H9 (cell line): ENCODE measurements around the gene ING5. TPM values are rescaled to one million over a fixed set of nuclear protein-coding genes. Genes with fewer than 3 reads are reported as not detected.
A peak's percentile ranks its signal among the peaks of the same experiment; 100 is the strongest.

ENCODE experiments used
- DNase-seq: peaks from one replicate; pipeline ENCODE4 v3.0.0-alpha.2; 2017
- H2AFZ ChIP-seq: one replicate; pipeline ENCODE4 v1.6.1; 2013; ENCODE audit warnings: mild to moderate bottlenecking, low read length, control low read depth, moderate library complexity
- H2AK5ac ChIP-seq: 2 replicates; pipeline ENCODE4 v1.6.1; 2013; ENCODE audit warnings: low read length, control low read depth, mixed read lengths; ENCODE audit not compliant: insufficient read length
- H2BK120ac ChIP-seq: one replicate; pipeline ENCODE4 v1.6.1; 2013; ENCODE audit warnings: low read depth, mild to moderate bottlenecking, low read length, control low read depth, inconsistent platforms; ENCODE audit not compliant: poor library complexity, severe bottlenecking
- H2BK12ac ChIP-seq: 2 replicates; pipeline ENCODE4 v1.6.1; 2013; ENCODE audit warnings: low read length, control low read depth, mixed read lengths, low read depth; ENCODE audit not compliant: insufficient read length
- H2BK15ac ChIP-seq: 2 replicates; pipeline ENCODE4 v1.6.1; 2013; ENCODE audit warnings: low read depth, low read length, control low read depth
- H2BK20ac ChIP-seq: one replicate; pipeline ENCODE4 v1.6.1; 2013; ENCODE audit warnings: low read depth, mild to moderate bottlenecking, low read length, control low read depth, inconsistent platforms; ENCODE audit not compliant: poor library complexity, severe bottlenecking
- H2BK5ac ChIP-seq: 2 replicates; pipeline ENCODE4 v1.6.1; 2013; ENCODE audit warnings: low read length, control low read depth, mixed read lengths; ENCODE audit not compliant: insufficient read length
- H3K14ac ChIP-seq: 2 replicates; pipeline ENCODE4 v1.6.1; 2013; ENCODE audit warnings: low read length, control low read depth; ENCODE audit not compliant: insufficient read depth
- H3K18ac ChIP-seq: 2 replicates; pipeline ENCODE4 v1.6.1; 2013; ENCODE audit warnings: low read depth, mild to moderate bottlenecking, mixed read lengths, low read length, control low read depth; ENCODE audit not compliant: insufficient read length
- H3K23ac ChIP-seq: 2 replicates; pipeline ENCODE4 v1.6.1; 2013; ENCODE audit warnings: low read length, control low read depth, mixed read lengths, low read depth; ENCODE audit not compliant: insufficient read length
- H3K23me2 ChIP-seq: 2 replicates; pipeline ENCODE4 v1.6.1; 2013; ENCODE audit warnings: low read depth, mild to moderate bottlenecking, mixed read lengths, low read length, control low read depth; ENCODE audit not compliant: insufficient read length, poor library complexity, severe bottlenecking
- H3K27ac ChIP-seq: 2 replicates; pipeline ENCODE4 v1.5.1; 2013; ENCODE audit warnings: low read length, control low read depth, mixed read lengths, low read depth; ENCODE audit not compliant: insufficient read length
- H3K27me3 ChIP-seq: 2 replicates; pipeline ENCODE4 v1.6.1; 2013; ENCODE audit warnings: low read length, control low read depth, inconsistent platforms; ENCODE audit not compliant: insufficient read depth
- H3K4ac ChIP-seq: 2 replicates; pipeline ENCODE4 v1.6.1; 2013; ENCODE audit warnings: low read depth, mild to moderate bottlenecking, control low read depth, inconsistent platforms, low read length, moderate library complexity
- H3K4me1 ChIP-seq: 2 replicates; pipeline ENCODE4 v1.6.1; 2013; ENCODE audit warnings: low read length, control low read depth, inconsistent platforms; ENCODE audit not compliant: insufficient read depth
- H3K4me2 ChIP-seq: 2 replicates; pipeline ENCODE4 v1.6.1; 2013; ENCODE audit warnings: low read length, control low read depth, mixed read lengths; ENCODE audit not compliant: insufficient read length, insufficient read depth
- H3K56ac ChIP-seq: 2 replicates; pipeline ENCODE4 v1.6.1; 2013; ENCODE audit warnings: low read depth, mild to moderate bottlenecking, mixed read lengths, low read length, control low read depth; ENCODE audit not compliant: insufficient read length
- H3K79me1 ChIP-seq: 2 replicates; pipeline ENCODE4 v1.6.1; 2013; ENCODE audit warnings: low read depth, mild to moderate bottlenecking, moderate library complexity, low read length, control low read depth, inconsistent platforms; ENCODE audit not compliant: insufficient read depth, poor library complexity, severe bottlenecking
- H3K79me2 ChIP-seq: 2 replicates; pipeline ENCODE4 v1.6.1; 2013; ENCODE audit warnings: low read length, control low read depth, inconsistent platforms; ENCODE audit not compliant: insufficient read depth
- H3K9ac ChIP-seq: 2 replicates; pipeline ENCODE4 v1.6.1; 2013; ENCODE audit warnings: low read length, control low read depth, mixed read lengths; ENCODE audit not compliant: insufficient read length; ENCODE audit errors: extremely low read depth
- H3K9me3 ChIP-seq: one replicate; pipeline ENCODE4 v1.6.1; 2013; ENCODE audit warnings: low read depth, low read length, inconsistent platforms; ENCODE audit not compliant: control insufficient read depth
- H3T11ph ChIP-seq: one replicate; pipeline ENCODE4 v1.6.1; 2013; ENCODE audit warnings: mild to moderate bottlenecking, low read length, control low read depth, inconsistent platforms
- H4K20me1 ChIP-seq: one replicate; pipeline ENCODE4 v1.6.1; 2013; ENCODE audit not compliant: control insufficient read depth, insufficient read length, insufficient read depth
- H4K5ac ChIP-seq: 2 replicates; pipeline ENCODE4 v1.6.1; 2013; ENCODE audit warnings: low read depth, mild to moderate bottlenecking, mixed read lengths, low read length, control low read depth; ENCODE audit not compliant: insufficient read length
- H4K8ac ChIP-seq: replicated peaks from 2 replicates; pipeline ENCODE4 v1.6.1; 2013; ENCODE audit warnings: low read length, control low read depth, mixed read lengths, low read depth; ENCODE audit not compliant: insufficient read length
- H4K91ac ChIP-seq: 2 replicates; pipeline ENCODE4 v1.6.1; 2013; ENCODE audit warnings: low read depth, mild to moderate bottlenecking, moderate library complexity, mixed read lengths, low read length, control low read depth; ENCODE audit not compliant: insufficient read length
- H3K27ac Mint-ChIP-seq, 3 experiments: 2 replicates in 2 of 3; 3 replicates in 1 of 3; pipeline ENCODE4 v1.8.0; 2020 to 2021; ENCODE audit warnings: mixed read lengths in 3 of 3, mild to moderate bottlenecking in 1 of 3, moderate library complexity in 1 of 3
- H3K27me3 Mint-ChIP-seq: 2 replicates; pipeline ENCODE4 v1.8.0; 2021; ENCODE audit warnings: low read depth, mild to moderate bottlenecking, moderate library complexity, mixed read lengths
- H3K36me3 Mint-ChIP-seq, 3 experiments: 2 replicates in 2 of 3; 3 replicates in 1 of 3; pipeline ENCODE4 v1.8.0; 2020 to 2021; ENCODE audit warnings: low read depth in 3 of 3, mixed read lengths in 3 of 3; ENCODE audit not compliant: insufficient read depth in 1 of 3
- H3K4me1 Mint-ChIP-seq, 2 experiments: 2 replicates each; pipeline ENCODE4 v1.8.0; 2020; ENCODE audit warnings: mixed read lengths in 2 of 2
- H3K4me3 Mint-ChIP-seq, 2 experiments: 2 replicates in 1 of 2; 3 replicates in 1 of 2; pipeline ENCODE4 v1.8.0; 2020 to 2021; ENCODE audit warnings: mild to moderate bottlenecking in 2 of 2, mixed read lengths in 2 of 2, moderate library complexity in 1 of 2
- H3K9me3 Mint-ChIP-seq, 2 experiments: 2 replicates in 1 of 2; 3 replicates in 1 of 2; pipeline ENCODE4 v1.8.0; 2020; ENCODE audit warnings: mild to moderate bottlenecking in 2 of 2, mixed read lengths in 2 of 2, moderate library complexity in 1 of 2
- CTCF ChIP-seq: fragments of 200-600 bp; sonication (generic); conservative IDR thresholded peaks from 3 replicates; pipeline ENCODE4 v1.8.0; 2021; ENCODE audit warnings: antibody characterized with exemption, mild to moderate bottlenecking
- WGBS: extraction: QIAGEN DNeasy Blood & Tissue Kit; methylation state at CpG from one replicate; pipeline ENCODE4 v1.1.7; 2013; ENCODE audit warnings: missing lambda C conversion rate, low lambda C conversion rate, mixed read lengths; ENCODE audit not compliant: insufficient read length; ENCODE audit errors: extremely low coverage; 5-methylcytosine and 5-hydroxymethylcytosine counted together
- total RNA-seq: library from RNA; stranded (reverse); gene quantifications from 2 replicates; pipeline ENCODE4 v1.2.1, GENCODE V29; 2021

Gene ING5
- total RNA-seq, 1 experiment from 2014 or later = 66.0 TPM

- peak overlapping the region in 2 of 3 experiments; percentile 51 to 85; a peak in 4 of 7 replicates for H3K27ac Mint-ChIP-seq
- Histone ChIP-seq H2BK12ac (no peak overlapping the region), H4K20me1 (no peaks in the 10 kb centered on the region), H2BK20ac (no peak overlapping the region), H3K18ac (no peak overlapping the region), H3K27ac (no peak overlapping the region), H3K9ac (peak overlapping the region; percentile 8), H3K23ac (no peak overlapping the region), H2AFZ (no peak overlapping the region), H4K5ac (no peak overlapping the region), H3T11ph (no peak overlapping the region), H2BK5ac (no peak overlapping the region), H3K79me2 (no peaks in the 10 kb centered on the region; the same call in 1 of the 2 replicates), H3K23me2 (peaks cover 6% of the 10 kb centered on the region), H3K27me3 (no peaks in the 10 kb centered on the region), H3K56ac (no peak overlapping the region), H2AK5ac (no peak overlapping the region), H3K4me1 (no peaks in the 10 kb centered on the region), H2BK120ac (no peak overlapping the region), H4K91ac (no peak overlapping the region), H3K4me2 (peak overlapping the region; percentile 64), H2BK15ac (no peak overlapping the region), H3K4ac (no peak overlapping the region), H3K9me3 (no peaks in the 10 kb centered on the region), H3K14ac (no peak overlapping the region), H4K8ac (no peak overlapping the region), H3K79me1 (peaks cover 2% of the 10 kb centered on the region)
- H3K27me3 Mint-ChIP-seq = peaks cover 3% of the 10 kb centered on the region
- peak overlapping the region; percentile 78 to 87 for H3K4me3 Mint-ChIP-seq
- WGBS = no CpG with 5 or more reads among the region's 11 CpGs
- TF ChIP-seq CTCF = no peak
- H3K9me3 Mint-ChIP-seq = peaks cover 0 to 12% of the 10 kb centered on the region in 2 experiments; a peak in 3 of 5 replicates
- DNase-seq = no peak
- peaks cover 12 to 14% of the 10 kb centered on the region in 2 experiments for H3K4me1 Mint-ChIP-seq
- peaks cover 24 to 47% (median 44%) of the 10 kb centered on the region in 3 experiments for H3K36me3 Mint-ChIP-seq
Observed at GRCh38 chr2:241703032-241703604, 1.3 kb downstream of the ING5 start.
